ENCODE results near the gene CHST11.

DNA sequence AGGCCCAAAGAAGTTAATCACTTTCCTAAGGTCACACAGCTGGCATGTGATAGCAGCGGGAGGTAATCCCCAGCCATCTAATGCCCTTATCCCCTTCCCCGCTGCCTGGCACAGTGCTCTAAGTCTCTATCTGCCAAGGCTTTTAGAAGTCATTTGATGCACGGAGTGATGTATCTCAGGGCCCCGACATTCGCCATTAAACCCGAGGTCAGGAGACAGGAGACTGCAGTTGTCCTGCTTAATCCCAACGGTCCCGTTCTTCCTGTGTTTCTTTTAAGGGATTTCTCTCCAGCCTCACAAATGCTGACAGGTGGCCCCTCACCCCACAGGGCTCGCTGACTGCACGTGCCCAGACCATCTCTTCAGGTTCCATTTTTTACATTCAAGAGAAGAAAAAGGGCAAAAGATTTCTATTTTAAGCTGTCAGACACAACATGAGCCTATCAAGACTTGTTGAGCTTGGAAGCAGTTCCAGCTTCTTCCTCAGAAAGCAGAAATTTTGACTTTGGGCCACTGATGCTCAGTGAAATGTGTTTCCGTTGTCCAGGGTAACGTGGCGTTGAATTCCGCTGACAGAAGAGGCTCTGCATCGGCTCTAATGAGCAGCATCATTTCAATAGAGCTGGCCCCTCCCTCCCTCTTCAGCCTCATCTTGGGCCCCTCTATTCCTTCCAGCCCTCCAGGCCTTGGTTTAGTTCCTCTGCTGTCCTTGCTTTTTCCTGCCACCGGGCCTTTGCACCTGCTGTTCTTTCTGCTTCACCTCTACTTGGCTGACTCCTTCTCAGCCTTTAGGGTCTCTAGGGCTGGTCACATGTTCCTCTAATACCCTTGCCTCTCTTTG, 171.5 kb downstream of the CHST11 start:
- TF ChIP-seq POLR2A (IDR thresholded peaks at IDR 0.05) (no peak), CTCF (IDR thresholded peaks at IDR 0.05) (no peak)
